Stomach (tissue), 4 donors: ENCODE results near the gene BORCS5.

Source experiments
- EP300 ChIP-seq: sonication (generic); formaldehyde crosslinking; IDR thresholded peaks from one replicate; pipeline ENCODE4 v1.6.1; 2017; ENCODE audit warnings: antibody characterized with exemption
- POLR2A ChIP-seq, 4 donors: fragments of 450-650 bp; IDR thresholded peaks; one replicate each; pipeline ENCODE4 v1.6.1; 2016; ENCODE audit warnings: antibody characterized with exemption in 4 of 4, control low read depth in 2 of 4, mild to moderate bottlenecking in 1 of 4, moderate library complexity in 1 of 4
- POLR2AphosphoS5 ChIP-seq, 3 donors: sonication (generic); formaldehyde crosslinking; IDR thresholded peaks; one replicate each; pipeline ENCODE4 v1.6.1; 2016; ENCODE audit warnings: antibody characterized with exemption in 3 of 3
- TF ChIP-seq, protein P1 (sequence below), 7 experiments: fragments of 450-650 bp in 4 of 7; fragments of 200-600 bp in 3 of 7; sonication (generic) in 3 of 7; IDR thresholded peaks; one replicate each; pipeline ENCODE4 v1.5.1; 2016 to 2019; ENCODE audit warnings: antibody characterized with exemption in 7 of 7, control low read depth in 2 of 7, mild to moderate bottlenecking in 1 of 7

- no peak for TF ChIP-seq POLR2AphosphoS5 (IDR thresholded peaks at IDR 0.05)
- TF ChIP-seq, protein P1, sequence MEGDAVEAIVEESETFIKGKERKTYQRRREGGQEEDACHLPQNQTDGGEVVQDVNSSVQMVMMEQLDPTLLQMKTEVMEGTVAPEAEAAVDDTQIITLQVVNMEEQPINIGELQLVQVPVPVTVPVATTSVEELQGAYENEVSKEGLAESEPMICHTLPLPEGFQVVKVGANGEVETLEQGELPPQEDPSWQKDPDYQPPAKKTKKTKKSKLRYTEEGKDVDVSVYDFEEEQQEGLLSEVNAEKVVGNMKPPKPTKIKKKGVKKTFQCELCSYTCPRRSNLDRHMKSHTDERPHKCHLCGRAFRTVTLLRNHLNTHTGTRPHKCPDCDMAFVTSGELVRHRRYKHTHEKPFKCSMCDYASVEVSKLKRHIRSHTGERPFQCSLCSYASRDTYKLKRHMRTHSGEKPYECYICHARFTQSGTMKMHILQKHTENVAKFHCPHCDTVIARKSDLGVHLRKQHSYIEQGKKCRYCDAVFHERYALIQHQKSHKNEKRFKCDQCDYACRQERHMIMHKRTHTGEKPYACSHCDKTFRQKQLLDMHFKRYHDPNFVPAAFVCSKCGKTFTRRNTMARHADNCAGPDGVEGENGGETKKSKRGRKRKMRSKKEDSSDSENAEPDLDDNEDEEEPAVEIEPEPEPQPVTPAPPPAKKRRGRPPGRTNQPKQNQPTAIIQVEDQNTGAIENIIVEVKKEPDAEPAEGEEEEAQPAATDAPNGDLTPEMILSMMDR (IDR thresholded peaks at IDR 0.05), result no peak
- TF ChIP-seq EP300, result no peak
- no peak for TF ChIP-seq POLR2A (IDR thresholded peaks at IDR 0.05)
These were observed 86.6 kb downstream of the BORCS5 start for GRCh38 chr12:12443431-12443878.
